ENCODE results near the gene MYBPC3.

DNA sequence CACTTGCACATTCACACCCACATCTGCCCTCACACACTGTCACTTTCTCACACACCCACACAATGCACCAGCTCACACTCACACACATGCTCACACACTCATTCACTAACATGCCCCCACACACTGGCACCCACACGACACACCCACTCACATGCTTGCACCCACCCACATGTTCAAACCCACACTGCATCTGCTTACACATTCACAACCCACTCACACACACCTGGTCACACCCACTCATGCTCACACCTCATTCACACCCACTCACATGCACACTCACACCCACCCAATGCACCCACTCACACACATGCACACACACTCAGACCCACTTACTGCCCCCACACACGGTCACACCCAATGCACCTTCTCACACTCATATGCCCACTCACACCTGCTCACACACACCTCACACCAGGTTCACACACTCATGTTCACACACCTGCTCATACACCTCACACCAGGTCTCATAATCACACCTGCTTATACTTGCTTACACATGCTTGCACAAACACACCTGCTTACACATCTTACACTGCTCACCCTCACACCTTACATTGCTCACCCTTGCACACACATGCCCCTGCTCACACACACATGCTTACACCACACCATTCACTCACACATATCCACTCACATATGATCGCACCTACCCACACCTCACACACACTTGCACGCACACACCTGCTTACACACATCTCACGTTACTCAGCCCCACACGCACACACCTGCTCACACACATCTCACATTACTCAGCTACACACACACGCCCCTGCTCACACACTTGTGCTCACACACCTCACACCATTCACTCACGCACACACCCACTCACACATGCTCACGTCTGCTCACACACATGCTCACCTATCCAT is 3.9 kb upstream of the MYBPC3 start:
- TF ChIP-seq POLR2A (IDR thresholded peaks at IDR 0.05; ENCODE audit: low read depth, low read length): no peak
- no peak for TF ChIP-seq EZH2 (IDR thresholded peaks at IDR 0.05; ENCODE audit: borderline replicate concordance, low read depth, low read length, severe bottlenecking)
- TF ChIP-seq, protein P1, sequence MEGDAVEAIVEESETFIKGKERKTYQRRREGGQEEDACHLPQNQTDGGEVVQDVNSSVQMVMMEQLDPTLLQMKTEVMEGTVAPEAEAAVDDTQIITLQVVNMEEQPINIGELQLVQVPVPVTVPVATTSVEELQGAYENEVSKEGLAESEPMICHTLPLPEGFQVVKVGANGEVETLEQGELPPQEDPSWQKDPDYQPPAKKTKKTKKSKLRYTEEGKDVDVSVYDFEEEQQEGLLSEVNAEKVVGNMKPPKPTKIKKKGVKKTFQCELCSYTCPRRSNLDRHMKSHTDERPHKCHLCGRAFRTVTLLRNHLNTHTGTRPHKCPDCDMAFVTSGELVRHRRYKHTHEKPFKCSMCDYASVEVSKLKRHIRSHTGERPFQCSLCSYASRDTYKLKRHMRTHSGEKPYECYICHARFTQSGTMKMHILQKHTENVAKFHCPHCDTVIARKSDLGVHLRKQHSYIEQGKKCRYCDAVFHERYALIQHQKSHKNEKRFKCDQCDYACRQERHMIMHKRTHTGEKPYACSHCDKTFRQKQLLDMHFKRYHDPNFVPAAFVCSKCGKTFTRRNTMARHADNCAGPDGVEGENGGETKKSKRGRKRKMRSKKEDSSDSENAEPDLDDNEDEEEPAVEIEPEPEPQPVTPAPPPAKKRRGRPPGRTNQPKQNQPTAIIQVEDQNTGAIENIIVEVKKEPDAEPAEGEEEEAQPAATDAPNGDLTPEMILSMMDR (IDR thresholded peaks at IDR 0.05; ENCODE audit: extremely low read depth in 1 of 2, insufficient read depth in 1 of 2, low read depth in 1 of 2, low read length in 2 of 2): no peak
- TF ChIP-seq POLR2AphosphoS5 (IDR thresholded peaks at IDR 0.05; ENCODE audit: insufficient read depth, low read depth, low read length): no peak

All from endothelial cell of umbilical vein (primary cell).